Calu3 (cell line): ENCODE results near the gene KLF6. TPM values are rescaled to one million over a fixed set of nuclear protein-coding genes. Genes with fewer than 3 reads are reported as not detected.

ENCODE experiments used
- BruUV-seq: library from RNA; stranded (reverse); fragments of 400-500 nt; replicated peaks from 2 replicates; lab custom pipeline; 2021; lab: Mats Ljungman, UMichigan
- CTCF ChIA-PET: fragments of 300-600 bp; sonication (Branson Sonifier 250); formaldehyde crosslinking; loops from one replicate; lab custom pipeline; 2022; ENCODE audit warnings: antibody characterized with exemption; lab: Charles Lee
- DNase-seq: peaks from one replicate; pipeline ENCODE4 v3.0.0; 2022
- H3K27ac Mint-ChIP-seq: one replicate; pipeline ENCODE4 v1.8.0; 2022; ENCODE audit warnings: mixed read lengths; ENCODE audit not compliant: unreplicated experiment
- H3K27me3 Mint-ChIP-seq: one replicate; pipeline ENCODE4 v1.8.0; 2022; ENCODE audit warnings: mixed read lengths; ENCODE audit not compliant: unreplicated experiment
- H3K36me3 Mint-ChIP-seq: one replicate; pipeline ENCODE4 v1.8.0; 2022; ENCODE audit warnings: mild to moderate bottlenecking, moderate library complexity, mixed read lengths; ENCODE audit not compliant: insufficient read depth, unreplicated experiment
- H3K4me1 Mint-ChIP-seq: one replicate; pipeline ENCODE4 v1.8.0; 2022; ENCODE audit warnings: mild to moderate bottlenecking, low read depth, mixed read lengths; ENCODE audit not compliant: unreplicated experiment
- H3K4me3 Mint-ChIP-seq: one replicate; pipeline ENCODE4 v1.8.0; 2022; ENCODE audit warnings: mild to moderate bottlenecking, low read depth, moderate library complexity, mixed read lengths; ENCODE audit not compliant: unreplicated experiment
- H3K9me3 Mint-ChIP-seq: one replicate; pipeline ENCODE4 v1.8.0; 2022; ENCODE audit warnings: low read depth, mixed read lengths; ENCODE audit not compliant: unreplicated experiment
- CTCF ChIP-seq: fragments of 200-600 bp; IDR thresholded peaks from one replicate; pipeline ENCODE4 v1.8.0; 2022; ENCODE audit warnings: antibody characterized with exemption; ENCODE audit not compliant: unreplicated experiment
- intact Hi-C: fragments of 100-400 bp; cut with micrococcal nuclease; formaldehyde crosslinking; loops from one replicate; pipeline ENCODE4 v1.10.0; 2022; ENCODE audit not compliant: unreplicated experiment
- total RNA-seq: library from RNA; stranded (reverse); gene quantifications from 2 replicates; pipeline ENCODE4 v1.2.3, GENCODE V29; 2022

The KLF6 gene
- total RNA-seq, 1 experiment from 2014 or later = 140 TPM

- Mint-ChIP-seq H3K36me3 (peaks cover 15% of the 10 kb centered on the region), H3K27me3 (no peaks in the 10 kb centered on the region), H3K27ac (no peak overlapping the region), H3K9me3 (peaks cover 4% of the 10 kb centered on the region), H3K4me3 (no peak overlapping the region), H3K4me1 (peaks cover 69% of the 10 kb centered on the region)
- intact Hi-C loops = loop anchor here (5.0 kb wide), 1 partner anchor 527 kb away; no protein-coding TSS in a partner anchor
- no TSS peak for BruUV-seq
- DNase-seq = no peak
- no peak for TF ChIP-seq CTCF
- CTCF ChIA-PET = interaction anchor here (1.0 to 1.9 kb wide), 2 partner anchors 10 kb away, joined by 3 to 8 read pairs; no protein-coding TSS in a partner anchor
These were observed 20.3 kb downstream of the KLF6 start for GRCh38 chr10:3764626-3765112.

GRCh38 chr10:3763852-3764625, 21.0 kb downstream of the KLF6 start:
- intact Hi-C loops = loop anchor here (5.0 kb wide), 1 partner anchor 527 kb away; no protein-coding TSS in a partner anchor
- peak overlapping the region; percentile 99 for H3K27ac Mint-ChIP-seq
- TF ChIP-seq CTCF = no peak
- H3K4me1 Mint-ChIP-seq = peaks cover 69% of the 10 kb centered on the region
- BruUV-seq = no TSS peak
- H3K36me3 Mint-ChIP-seq = peaks cover 15% of the 10 kb centered on the region
- peaks cover 4% of the 10 kb centered on the region for H3K9me3 Mint-ChIP-seq
- CTCF ChIA-PET = interaction anchor here (0.6 to 2.0 kb wide), 5 partner anchors 9 to 566 kb away, joined by 3 to 9 read pairs (median 6); no protein-coding TSS in a partner anchor
- no peak for DNase-seq
- peak overlapping the region; percentile 88 for H3K4me3 Mint-ChIP-seq
- no peaks in the 10 kb centered on the region for H3K27me3 Mint-ChIP-seq

GRCh38 chr10:3763035-3763456, 22.0 kb downstream of the KLF6 start:
- H3K27ac Mint-ChIP-seq = peak overlapping the region; percentile 99
- peaks cover 73% of the 10 kb centered on the region for H3K4me1 Mint-ChIP-seq

More at GRCh38 chr10:3763035-3763456, 22.0 kb downstream of the KLF6 start:
- peaks cover 4% of the 10 kb centered on the region for H3K9me3 Mint-ChIP-seq
- H3K36me3 Mint-ChIP-seq = peaks cover 18% of the 10 kb centered on the region
- intact Hi-C loops = loop anchor here (5.0 kb wide), 1 partner anchor 526 kb away; no protein-coding TSS in a partner anchor
- CTCF ChIA-PET = interaction anchor here (0.7 to 2.0 kb wide), 4 partner anchors 12 to 565 kb away, joined by 3 to 9 read pairs (median 6); no protein-coding TSS in a partner anchor
- BruUV-seq = no TSS peak
- no peaks in the 10 kb centered on the region for H3K27me3 Mint-ChIP-seq
- H3K4me3 Mint-ChIP-seq = peak overlapping the region; percentile 88
- DNase-seq = peak; percentile 78
- no peak for TF ChIP-seq CTCF
